ENCODE measurements around the gene TNNT1.

- TF ChIP-seq POLR2A (IDR thresholded peaks at IDR 0.05): no peak
- no peak for TF ChIP-seq CTCF (IDR thresholded peaks at IDR 0.05)
Observed at GRCh38 chr19:55087542-55087901, 61.5 kb downstream of the TNNT1 start.

Data from Peyer's patch (tissue), 4 donors.